Panc1 (cell line): Measurements from ENCODE around the gene LSM12. TPM values are rescaled to one million over a fixed set of nuclear protein-coding genes. Genes with fewer than 3 reads are reported as not detected.
A peak's percentile ranks its signal among the peaks of the same experiment; 100 is the strongest.

Experiments used
- ATAC-seq: fragments of 200-7000 bp; cut with Tn5 transposase; 2 replicates; pipeline ENCODE4 v1.9.1; 2020; ENCODE audit warnings: mild to moderate bottlenecking, moderate library complexity
- BruUV-seq: library from RNA; stranded (reverse); fragments of 400-500 nt; replicated peaks from 2 replicates; lab custom pipeline; 2021; lab: Mats Ljungman, UMichigan
- CTCF ChIA-PET: fragments of 300-600 bp; sonication (Branson Sonifier 250); formaldehyde crosslinking; loops from one replicate; lab custom pipeline; 2022; ENCODE audit warnings: antibody characterized with exemption; lab: Charles Lee
- POLR2A ChIA-PET: fragments of 300-600 bp; sonication (Branson Sonifier 250); formaldehyde crosslinking; loops from one replicate; lab custom pipeline; 2022; ENCODE audit warnings: antibody characterized with exemption; lab: Charles Lee
- DNase-seq: peaks from one replicate; pipeline ENCODE4 v3.0.0-alpha.2; 2010; ENCODE audit warnings: low read depth, low spot score
- H3K27ac ChIP-seq: 2 replicates; pipeline ENCODE4 v1.5.1; 2011; ENCODE audit warnings: mild to moderate bottlenecking, low read length, inconsistent platforms
- H3K27me3 ChIP-seq: fragments of 200-500 bp; sonication (Bioruptor generic); 2 replicates; pipeline ENCODE4 v1.6.0; 2014; ENCODE audit warnings: low read length, inconsistent platforms; ENCODE audit not compliant: control insufficient read depth, insufficient read depth
- H3K36me3 ChIP-seq: fragments of 200-500 bp; sonication (Bioruptor generic); 2 replicates; pipeline ENCODE4 v1.5.1; 2014; ENCODE audit warnings: inconsistent platforms, mild to moderate bottlenecking, low read length, moderate library complexity; ENCODE audit not compliant: control insufficient read depth, insufficient read depth
- H3K4me1 ChIP-seq: 2 replicates; pipeline ENCODE4 v1.5.1; 2011; ENCODE audit warnings: inconsistent platforms, mild to moderate bottlenecking, low read length, moderate library complexity; ENCODE audit not compliant: control insufficient read depth, insufficient read depth
- H3K4me3 ChIP-seq, 2 experiments: 2 replicates each; pipeline ENCODE4 v1.5.1; 2011 to 2012; ENCODE audit warnings: low read depth in 2 of 2, low read length in 2 of 2, mild to moderate bottlenecking in 2 of 2, inconsistent platforms in 1 of 2, moderate library complexity in 1 of 2
- H3K9me3 ChIP-seq: fragments of 200-500 bp; sonication (Bioruptor generic); 2 replicates; pipeline ENCODE4 v1.5.1; 2014; ENCODE audit warnings: low read depth, mild to moderate bottlenecking, inconsistent platforms, low read length, moderate library complexity; ENCODE audit not compliant: control insufficient read depth, insufficient read depth
- CTCF ChIP-seq: fragments of 450-650 bp; IDR thresholded peaks from 2 replicates; pipeline ENCODE4 v1.5.1; 2017; ENCODE audit warnings: mild to moderate bottlenecking
- POLR2AphosphoS5 ChIP-seq: IDR thresholded peaks from 2 replicates; pipeline ENCODE4 v1.6.1; 2012; ENCODE audit warnings: mild to moderate bottlenecking, low read depth, low read length, moderate library complexity
- REST ChIP-seq, 2 experiments: IDR thresholded peaks; 2 replicates each; pipeline ENCODE4 v1.6.1; 2011 to 2012; ENCODE audit warnings: low read depth in 2 of 2, control low read depth in 1 of 2, low read length in 1 of 2, mild to moderate bottlenecking in 1 of 2, moderate library complexity in 1 of 2; ENCODE audit not compliant: insufficient read depth in 1 of 2
- SIN3A ChIP-seq: IDR thresholded peaks from 2 replicates; pipeline ENCODE4 v1.6.1; 2012; ENCODE audit warnings: low read depth, mild to moderate bottlenecking, low read length, moderate library complexity, borderline replicate concordance; ENCODE audit not compliant: insufficient read depth
- TCF7L2 ChIP-seq: IDR thresholded peaks from 2 replicates; pipeline ENCODE4 v1.6.1; 2011; ENCODE audit warnings: mild to moderate bottlenecking, low read depth, low read length, inconsistent platforms
- in situ Hi-C: cut with HindIII; loops from 2 replicates; pipeline ENCODE4 v1.10.0; 2016; ENCODE audit warnings: low sequenced_read_pairs, low pct_unique_long_range_greater_than_20kb
- intact Hi-C: fragments of 100-400 bp; cut with micrococcal nuclease; formaldehyde crosslinking; loops from one replicate; pipeline ENCODE4 v1.10.0; 2022; ENCODE audit not compliant: unreplicated experiment
- total RNA-seq: library from RNA; stranded (reverse); gene quantifications from one replicate; pipeline ENCODE4 v1.2.1, GENCODE V29; 2021; ENCODE audit not compliant: unreplicated experiment

Gene LSM12
- total RNA-seq, 1 experiment from 2014 or later, result 73.0 TPM

- H3K27ac ChIP-seq, result no peak overlapping the region
- BruUV-seq, result no TSS peak
- H3K4me3 ChIP-seq, result no peak overlapping the region
- no peaks in the 10 kb centered on the region for H3K9me3 ChIP-seq
- in situ Hi-C loops, result no loop called here
- no peak for DNase-seq
- CTCF ChIA-PET, result no interaction called here
- TF ChIP-seq POLR2AphosphoS5, result no peak
- no peak for TF ChIP-seq CTCF
- intact Hi-C loops, result no loop called here
- H3K36me3 ChIP-seq, result peaks cover 2% of the 10 kb centered on the region; the same call in 1 of the 2 replicates
- ATAC-seq, result no peak
- POLR2A ChIA-PET, result no interaction called here
- H3K4me1 ChIP-seq, result peaks cover 12% of the 10 kb centered on the region
- H3K27me3 ChIP-seq, result no peaks in the 10 kb centered on the region
Measured at GRCh38 chr17:44074231-44074910, 7.9 kb upstream of the LSM12 start.

- no peaks in the 10 kb centered on the region for H3K27me3 ChIP-seq
- no peaks in the 10 kb centered on the region for H3K9me3 ChIP-seq
- H3K4me1 ChIP-seq, result peaks cover 18% of the 10 kb centered on the region
- H3K4me3 ChIP-seq, result peak overlapping the region; percentile 71 to 87
- ATAC-seq, result no peak
- POLR2A ChIA-PET, result interaction anchor here (0.7 kb wide), 1 partner anchor 291 kb away, joined by 5 read pairs; no protein-coding TSS in a partner anchor
- CTCF ChIA-PET, result interaction anchor here (0.6 kb wide), 1 partner anchor 49 kb away, joined by 5 read pairs; no protein-coding TSS in a partner anchor
- intact Hi-C loops, result no loop called here
- in situ Hi-C loops, result no loop called here
- peaks cover 2% of the 10 kb centered on the region; the same call in 1 of the 2 replicates for H3K36me3 ChIP-seq
- TSS peak; percentile 84 for BruUV-seq
- no peak for TF ChIP-seq CTCF
- TF ChIP-seq POLR2AphosphoS5, result no peak
- TF ChIP-seq TCF7L2, result no peak
- no peak for TF ChIP-seq SIN3A
- TF ChIP-seq REST (IDR thresholded peaks at IDR 0.05; ENCODE audit: insufficient read depth in 1 of 2, low read depth in 2 of 2, low read length in 1 of 2), result no peak
- H3K27ac ChIP-seq, result peak overlapping the region; percentile 93
- DNase-seq, result no peak
Measured at GRCh38 chr17:44071772-44072171, 5.3 kb upstream of the LSM12 start.
